Stimulated activated CD8-positive, alpha-beta memory T cell treated with anti-CD3 and anti-CD28 coated beads, Interleukin-15, amount 100 ng/mL, for 4 hours (primary cell): ENCODE data around the gene STXBP5L.
"Not testable (repeated sequence)": the region's sequence is repeated elsewhere in the genome, so short reads cannot be mapped to it uniquely, and the experiment has no call there.

Experiments used
- DNase-seq, 2 donors: peaks; one replicate each; pipeline ENCODE4 v3.0.0-alpha.2; 2020; ENCODE audit warnings: low read depth in 2 of 2

The STXBP5L gene

DNA sequence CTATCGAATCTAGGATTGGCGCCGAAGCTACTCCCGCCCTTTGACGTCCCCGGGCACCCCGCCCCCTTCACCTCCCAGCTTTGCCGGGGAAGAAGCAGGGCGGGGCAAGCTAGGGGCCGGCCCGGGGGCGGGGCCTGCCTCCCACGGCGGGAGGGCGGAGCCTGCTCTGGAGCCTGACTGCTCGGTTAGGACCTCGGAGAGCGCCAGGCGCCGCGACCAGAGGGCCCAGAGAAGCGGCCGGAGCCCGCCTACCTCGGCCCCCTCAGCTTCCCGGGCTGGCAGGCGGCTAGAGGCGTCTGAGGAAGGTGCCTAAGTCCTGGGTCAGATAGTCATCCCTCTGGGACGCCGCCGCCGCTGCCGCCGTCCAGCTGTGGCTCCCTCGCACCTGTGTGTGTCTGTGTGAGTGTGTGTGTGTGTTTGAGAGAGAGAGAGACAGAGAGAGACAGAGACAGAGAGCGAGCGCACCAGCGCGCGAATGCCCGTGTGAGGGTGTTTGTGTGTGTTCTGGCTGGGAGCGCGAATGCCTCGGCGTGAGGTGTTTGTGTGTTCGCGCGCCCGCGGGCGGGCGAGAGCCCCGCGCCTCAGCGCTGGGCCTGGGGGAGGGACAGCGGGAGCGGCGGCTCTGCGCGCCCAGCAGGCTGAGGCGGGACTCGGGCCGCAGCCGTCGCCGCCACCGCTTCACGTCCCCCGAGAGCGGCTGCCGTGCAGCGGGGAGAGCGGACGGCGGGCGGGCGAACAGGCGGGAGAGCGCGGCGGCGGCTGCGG, at the start of gene STXBP5L:
TSS of gene STXBP5L (plus strand) at position 176 of the 765 bp plus-strand sequence. CDS start 1,374 bp downstream, outside the sequence.
- DNase-seq = peak in 1 of 2 donors; percentile 1

DNA sequence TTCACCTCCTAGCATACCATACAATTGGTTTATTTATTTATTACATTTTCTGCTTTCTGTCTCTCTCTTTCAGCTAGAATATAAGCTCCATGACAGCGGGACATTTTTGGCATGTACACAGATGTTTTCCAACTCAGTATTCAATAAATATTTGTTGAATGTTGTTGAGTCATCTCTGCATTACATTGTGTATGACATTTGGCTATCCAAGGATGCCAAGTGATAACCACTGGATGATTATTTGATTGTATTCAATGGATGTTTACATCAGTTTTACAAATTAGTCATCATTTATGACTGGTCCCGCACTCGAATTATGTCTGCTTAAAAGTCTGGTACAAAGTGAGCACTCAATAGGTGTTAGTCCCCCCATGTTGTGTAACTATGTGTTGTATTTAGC, 49.5 kb upstream of the STXBP5L start:
- DNase-seq = no peak

DNA sequence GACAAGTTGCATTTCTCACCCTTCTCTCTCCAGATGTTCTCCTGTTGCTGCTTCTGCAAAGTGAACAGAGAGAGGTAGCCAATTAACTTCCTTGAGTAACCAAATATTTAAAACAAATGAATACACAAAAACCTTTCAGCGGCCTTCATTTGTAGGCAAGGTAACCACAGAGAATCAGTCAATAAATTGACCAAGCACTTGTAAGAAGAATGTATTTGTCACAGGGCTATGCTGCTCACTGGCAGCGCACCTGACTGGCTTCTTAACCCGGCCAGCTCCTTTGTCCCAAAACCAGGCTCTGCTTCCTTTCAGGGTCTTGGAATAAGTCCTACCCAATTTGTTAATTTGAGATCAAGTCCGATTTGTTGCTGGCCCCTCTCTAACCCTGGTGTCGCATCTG, 43.5 kb upstream of the STXBP5L start:
- no peak for DNase-seq

DNA sequence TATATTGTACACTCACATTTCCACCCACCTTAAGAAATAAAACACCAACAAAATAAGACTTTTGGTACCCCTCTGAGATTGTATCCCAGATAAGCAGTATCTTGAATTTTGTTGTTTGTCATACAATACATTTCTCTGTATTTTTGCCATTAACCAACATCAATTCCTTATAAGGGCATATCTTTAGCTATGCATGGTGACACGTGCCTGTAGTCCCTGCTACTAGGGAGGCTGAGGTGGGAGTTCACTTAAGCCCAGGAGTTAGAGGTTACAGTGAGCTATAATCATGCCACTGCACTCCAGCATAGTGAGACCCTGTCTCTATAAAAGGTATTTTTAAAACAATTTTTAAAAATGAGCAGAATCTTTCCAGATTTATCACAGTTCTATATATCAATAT, 32.5 kb upstream of the STXBP5L start:
- DNase-seq = no peak

DNA sequence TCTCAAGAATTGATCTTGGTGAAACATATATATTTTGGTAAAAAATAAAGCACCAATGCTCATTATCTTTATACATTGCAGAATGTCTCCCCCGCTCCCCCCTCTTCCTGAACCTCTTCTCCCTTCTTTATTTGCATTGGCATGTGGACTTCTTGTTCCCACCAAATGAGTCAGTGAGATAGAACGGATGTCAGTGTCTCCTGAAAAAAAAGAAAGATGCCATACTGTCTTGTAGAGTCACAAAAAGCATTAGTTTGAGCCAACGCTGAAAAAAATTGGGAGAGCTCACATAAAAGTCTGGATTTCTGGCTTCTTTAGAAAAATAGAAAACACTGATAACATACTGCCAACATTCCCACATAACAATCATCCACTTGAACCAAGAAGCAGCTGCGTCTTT, 32.0 kb upstream of the STXBP5L start:
- no peak for DNase-seq

DNA sequence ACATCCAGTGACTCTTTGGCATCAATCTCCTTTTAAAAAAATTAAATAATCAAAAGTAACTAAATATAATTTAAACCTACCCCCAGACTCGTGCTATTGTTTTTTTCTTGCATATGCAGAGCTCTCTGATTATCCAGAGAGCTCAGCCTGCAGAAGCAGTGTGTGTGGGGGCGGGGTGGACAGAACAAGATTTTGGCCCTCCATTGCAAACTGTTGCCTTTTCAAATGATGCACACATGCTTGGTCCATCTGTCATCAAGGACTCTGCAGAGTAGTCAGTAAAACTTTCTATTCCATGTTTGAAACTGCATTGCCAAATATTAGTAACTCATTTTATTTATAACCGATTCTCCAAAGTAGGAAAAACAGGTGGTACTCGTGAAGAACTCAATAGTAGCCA, 28.6 kb upstream of the STXBP5L start:
- DNase-seq = no peak

DNA sequence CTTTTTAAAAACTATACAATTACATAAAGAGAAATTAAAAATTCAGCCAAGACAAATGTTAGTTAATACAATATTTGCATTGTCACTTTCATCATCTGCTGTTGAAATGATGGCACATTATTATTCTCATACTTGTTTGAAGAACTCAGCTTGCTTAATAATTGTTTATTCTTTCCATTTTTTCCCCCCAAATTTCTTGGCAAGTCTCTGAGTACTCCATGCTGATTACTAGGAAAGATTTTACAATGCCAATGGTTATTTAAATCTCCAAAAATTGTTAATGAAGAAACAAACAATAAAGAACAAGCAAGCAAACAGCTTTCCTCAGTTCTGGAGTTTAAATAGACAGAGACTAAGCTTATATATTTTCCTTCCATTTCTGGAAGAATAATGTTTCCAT, 15.1 kb upstream of the STXBP5L start:
- DNase-seq = no peak

DNA sequence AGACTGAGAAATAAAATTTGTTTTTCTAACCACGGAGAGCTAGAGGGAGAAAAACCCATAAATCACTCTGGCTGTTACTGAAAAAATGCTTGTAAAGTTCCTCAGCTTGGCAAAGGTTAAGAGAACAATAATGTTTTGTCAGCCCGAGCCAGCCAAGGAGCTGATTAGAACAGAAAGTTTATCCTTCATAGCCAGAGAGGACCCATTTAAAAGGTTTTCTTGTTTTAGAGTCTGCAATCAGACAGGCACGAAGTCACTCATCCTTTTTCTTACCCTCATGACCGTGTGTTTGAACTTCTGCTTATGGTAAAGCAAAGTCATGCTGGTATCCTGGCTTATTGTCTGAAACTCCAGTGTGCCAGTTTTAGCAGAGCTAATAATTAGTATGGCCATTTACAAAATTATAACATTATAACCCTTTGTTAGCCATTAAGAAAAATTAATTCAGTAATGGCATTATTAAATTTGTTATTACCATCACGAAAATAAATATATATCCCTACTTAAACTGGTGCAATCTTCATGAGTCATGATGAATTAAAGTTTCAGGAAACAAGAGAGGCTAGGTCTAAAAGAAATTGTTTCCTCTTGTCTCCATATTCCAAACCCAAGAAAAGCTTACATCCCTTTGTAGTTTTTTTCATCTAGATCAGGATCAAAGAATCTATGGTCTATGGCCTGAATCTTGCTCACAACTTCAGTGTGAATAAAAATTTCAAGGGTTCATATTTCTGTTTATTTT, 13.5 kb upstream of the STXBP5L start:
- DNase-seq = no peak

DNA sequence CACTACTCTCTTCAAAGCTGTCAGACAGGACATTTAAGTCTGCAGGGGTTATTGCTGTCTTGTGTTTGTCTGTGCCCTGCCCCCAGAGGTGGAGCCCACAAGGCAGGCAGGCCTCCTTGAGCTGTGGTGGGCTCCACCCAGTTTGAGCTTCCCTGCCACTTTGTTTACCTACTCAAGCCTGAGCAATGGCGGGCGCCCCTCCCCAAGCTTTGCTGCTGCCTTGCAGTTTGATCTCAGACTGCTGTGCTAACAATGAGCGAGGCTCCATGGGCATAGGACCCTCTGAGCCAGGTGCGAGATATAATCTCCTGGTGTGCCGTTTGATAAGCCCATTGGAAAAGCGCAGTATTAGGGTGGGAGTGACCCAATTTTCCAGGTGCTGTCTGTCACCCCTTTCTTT, 6.3 kb upstream of the STXBP5L start:
- not testable (repeated sequence) for DNase-seq

DNA sequence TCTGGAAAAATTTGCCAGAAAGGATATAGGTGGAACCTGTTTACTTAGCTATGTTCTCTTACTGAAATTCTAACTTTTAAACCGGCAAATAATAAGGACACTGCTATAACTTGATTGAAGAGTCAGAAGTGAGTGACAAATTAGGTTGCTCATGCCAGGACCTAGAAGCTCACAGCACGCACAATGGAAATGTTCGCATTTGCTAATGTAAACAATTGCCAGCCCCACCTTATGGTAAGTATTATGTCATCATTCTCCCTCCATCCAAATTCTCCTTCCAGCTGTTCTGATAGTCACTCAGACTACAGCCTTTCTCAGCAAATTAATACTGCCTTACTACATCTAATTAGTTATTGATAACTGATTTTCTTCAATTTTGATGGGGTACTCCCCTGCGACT, 4.8 kb upstream of the STXBP5L start:
- no peak for DNase-seq

DNA sequence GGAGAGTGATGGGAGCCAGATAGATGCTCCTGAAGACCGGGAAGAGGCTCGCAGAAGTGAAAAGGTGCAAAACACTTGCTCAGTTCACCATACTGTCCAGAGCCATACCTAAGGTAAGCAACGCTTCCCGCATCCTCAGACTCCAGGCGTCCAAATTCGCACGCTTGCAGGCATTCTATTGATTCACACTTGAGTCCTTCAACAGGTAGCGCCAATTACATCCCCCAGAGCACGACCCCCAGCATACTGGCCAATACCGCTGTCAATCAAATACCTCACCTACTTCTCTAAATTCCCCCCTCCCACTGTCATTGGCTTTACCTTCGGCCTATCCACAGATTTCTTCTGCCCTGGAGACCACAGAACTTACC, 361 bp upstream of the STXBP5L start:
- no peak for DNase-seq

DNA sequence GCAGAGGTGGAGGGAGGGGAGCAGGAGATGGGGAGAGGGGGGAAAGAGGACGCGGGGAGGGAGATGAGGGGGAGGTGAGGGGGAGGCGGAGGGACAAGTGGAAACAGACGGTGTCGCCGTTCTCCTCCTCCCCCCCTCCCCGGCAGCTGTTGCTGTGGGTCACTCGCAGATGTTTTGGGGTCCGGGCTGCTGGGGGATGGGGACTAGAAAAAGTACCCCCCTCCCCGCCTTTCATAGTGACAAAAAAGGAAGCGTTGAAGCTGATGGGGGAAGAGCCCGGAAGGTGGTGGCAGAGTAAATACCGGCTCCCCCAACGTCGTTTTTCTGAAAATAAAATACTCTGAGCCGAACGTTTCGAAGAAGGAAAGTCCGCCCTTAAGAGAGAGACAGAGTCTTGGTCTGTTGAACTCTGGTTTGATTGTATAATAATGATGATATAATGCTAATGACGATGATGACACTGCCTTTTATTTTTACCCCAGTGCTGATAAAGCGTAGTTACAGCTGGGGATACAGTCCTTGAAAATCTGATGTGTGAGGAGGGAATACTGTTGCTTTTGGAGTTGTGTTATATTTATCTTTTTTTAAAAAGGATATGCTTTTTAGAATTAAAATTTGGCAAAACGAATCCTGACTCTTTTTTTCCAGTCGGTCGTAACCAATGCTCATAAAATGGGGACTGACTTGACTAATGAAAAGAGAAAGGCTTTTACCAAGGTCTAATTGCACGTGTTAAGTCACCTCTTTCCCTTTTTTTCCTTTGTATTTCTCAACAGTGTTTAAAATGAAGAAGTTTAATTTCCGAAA, 993 bp downstream of the STXBP5L start:
- no peak for DNase-seq

DNA sequence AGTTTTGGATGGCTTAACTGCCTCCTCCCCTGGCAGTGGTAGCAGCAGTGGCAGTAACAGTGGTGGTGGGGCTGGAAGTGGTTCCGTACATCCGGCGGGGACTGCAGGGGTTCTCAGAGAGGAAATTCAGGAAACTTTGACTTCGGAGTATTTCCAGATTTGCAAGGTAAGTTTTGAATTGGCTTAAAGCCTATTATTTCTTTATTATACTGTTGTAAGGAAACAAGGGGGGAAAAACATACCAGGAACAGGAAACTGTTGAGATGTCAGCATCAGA, 1.5 kb downstream of the STXBP5L start:
- DNase-seq = no peak

DNA sequence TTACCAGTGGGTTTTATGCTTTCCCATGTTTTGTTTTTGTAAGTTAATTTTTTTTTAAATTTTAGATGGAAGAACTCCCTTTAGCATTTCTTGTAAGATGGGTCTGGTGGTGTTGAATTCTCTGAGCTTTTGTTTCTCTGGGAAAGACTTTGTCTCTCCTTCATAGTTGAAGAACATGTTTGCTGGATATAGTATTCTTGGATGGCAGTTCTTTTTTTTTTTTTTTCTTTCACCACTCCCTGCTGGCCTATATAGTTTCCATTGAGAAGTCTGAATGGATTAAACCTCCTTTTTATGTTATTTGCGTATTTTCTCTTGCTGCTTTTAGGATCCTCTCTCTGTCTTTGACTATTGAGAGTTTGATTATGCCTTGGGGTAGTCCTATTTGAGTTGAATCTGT, 18.1 kb downstream of the STXBP5L start:
- DNase-seq = no peak

DNA sequence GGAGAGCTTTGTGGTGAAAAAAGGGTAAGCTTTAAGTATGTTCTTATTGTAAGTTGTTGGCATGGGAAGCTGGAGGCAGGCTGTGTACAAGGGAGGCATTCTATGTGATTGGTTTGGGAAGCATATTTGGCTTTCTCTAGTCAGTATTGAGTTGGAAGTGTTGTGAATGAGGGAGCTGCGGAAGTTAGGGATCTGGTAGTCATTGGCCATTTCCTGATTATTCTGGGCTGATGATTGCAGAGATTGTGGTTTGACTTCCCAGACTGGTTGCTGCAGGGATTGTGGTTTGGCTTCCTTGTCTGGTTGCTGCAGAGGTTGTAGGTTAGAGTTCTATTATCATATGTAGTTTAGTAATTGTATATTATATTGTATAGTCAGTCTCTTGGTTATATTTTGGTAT, 21.0 kb downstream of the STXBP5L start:
- no peak for DNase-seq

DNA sequence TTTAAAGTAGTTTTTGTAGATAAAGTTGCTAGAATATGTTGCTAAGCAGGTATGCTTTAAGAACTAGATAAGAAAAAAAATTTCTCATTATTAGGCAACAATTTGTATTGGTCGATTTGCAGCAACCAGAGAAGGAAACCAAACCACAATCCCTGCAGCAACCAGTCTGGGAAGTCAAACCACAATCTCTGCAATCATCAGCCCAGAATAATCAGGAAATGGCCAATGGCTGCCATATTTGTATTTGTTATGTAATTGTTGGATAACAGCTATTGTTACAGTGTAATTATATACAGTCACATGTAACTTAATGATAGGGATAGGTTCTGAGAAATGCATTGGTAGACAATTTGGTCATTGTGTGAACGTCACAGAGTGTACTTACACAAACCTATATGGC, 23.6 kb downstream of the STXBP5L start:
- DNase-seq = no peak

DNA sequence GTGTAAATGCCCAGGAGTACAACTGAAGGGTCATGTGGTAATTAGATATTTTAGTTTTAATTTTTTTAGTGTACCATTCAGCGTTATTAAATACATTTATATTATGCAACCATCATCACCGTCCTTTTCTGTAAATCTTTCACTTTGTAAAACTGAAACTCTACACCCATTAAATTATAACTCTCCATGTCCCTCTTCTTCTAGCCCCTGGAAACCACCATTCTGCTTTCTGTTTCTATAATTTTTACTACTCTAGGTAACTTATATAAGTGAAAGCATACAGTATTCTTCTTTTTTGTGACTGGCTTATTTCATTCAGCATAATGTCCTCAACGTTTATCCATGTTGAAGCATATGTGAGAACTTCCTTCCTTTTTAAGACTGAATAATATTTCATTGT, 48.1 kb downstream of the STXBP5L start:
- DNase-seq = no peak

DNA sequence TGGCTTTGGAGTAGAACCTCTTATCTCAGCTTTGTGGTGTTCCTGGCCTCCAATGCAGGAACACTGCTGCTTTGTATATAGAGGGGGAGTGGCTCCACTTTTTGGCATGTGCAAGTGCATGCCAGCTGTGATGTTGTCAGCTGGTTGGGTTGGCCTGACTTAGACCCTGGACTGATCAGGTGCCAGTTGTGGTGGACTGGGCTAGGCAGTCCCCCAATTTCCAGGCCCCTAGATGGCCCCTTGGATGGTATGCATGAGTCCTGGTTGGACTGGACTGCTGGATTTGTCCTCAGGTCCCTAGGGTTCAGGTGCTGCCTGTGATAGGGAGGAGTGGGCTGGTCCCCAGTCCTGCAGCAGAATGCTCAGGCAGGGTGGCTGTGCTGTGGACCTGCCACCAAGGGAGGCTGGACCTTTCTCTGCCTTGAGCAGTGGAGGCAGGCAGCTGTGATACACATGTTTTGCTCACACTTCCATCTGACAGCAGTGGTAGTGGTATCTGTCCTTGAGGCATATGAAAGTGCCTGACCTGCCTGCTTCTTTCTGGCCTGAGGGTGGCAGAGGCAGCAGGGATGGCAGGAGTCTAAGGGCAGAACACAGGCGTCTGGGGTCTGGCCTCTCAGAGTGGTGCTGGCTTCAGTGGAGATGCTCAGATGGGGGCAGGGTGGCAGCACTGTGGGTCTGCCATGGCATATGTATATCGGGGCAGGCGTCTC, 74.8 kb downstream of the STXBP5L start:
- DNase-seq = no peak

DNA sequence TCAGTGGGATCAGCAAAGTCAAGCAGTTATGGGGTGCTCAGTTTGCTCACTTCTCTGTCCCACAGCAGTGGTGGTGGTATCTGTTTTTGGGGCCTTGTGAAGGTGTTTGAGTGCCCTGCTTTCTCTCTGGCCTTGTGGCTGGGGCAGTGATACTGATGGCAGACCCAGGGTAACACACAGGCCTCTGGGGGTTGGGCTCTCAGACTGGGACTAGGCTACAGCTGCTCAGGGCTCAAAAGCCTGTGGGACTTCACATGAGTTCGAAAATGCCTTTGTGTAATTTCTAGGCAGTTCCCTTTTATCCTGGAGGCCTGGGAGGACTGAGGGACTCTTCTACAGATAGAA, 75.3 kb downstream of the STXBP5L start:
- DNase-seq = no peak

DNA sequence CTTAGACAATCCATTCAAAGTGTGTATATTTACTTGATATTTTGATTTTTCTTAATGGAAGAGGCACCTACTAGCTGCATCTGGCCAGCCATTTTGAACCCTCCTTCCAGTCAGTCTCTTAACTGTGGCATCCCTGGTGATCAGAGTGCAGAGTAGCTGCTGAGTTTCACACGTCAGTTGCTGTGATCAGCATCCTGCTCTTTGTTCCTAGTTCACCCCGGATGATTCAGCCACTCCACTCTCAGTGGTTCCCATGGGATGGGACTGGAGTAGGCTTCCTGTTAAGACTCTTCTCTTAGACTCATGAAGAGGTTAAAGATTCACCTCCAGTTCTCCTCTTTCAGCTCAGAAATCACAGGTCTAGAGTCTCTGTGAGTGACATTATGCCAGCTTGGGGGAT, 75.8 kb downstream of the STXBP5L start:
- no peak for DNase-seq

DNA sequence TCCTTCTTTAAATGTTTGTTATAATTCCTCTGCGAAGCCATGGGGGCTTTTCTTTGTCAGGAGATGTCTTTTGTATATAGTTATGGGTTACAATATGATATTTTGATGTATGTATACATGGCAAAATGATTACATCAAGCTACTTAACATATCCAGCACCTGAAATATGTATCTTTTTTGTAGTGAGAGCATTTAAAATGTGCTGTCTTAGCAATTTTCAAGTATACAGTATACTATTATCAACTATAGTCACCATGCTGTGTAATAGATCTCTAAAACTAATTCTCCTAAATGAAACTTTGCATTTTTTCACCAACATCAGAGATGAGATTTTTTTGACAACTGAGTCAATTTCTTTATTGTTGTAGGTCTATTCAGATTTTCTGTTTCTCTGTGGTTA, 77.2 kb downstream of the STXBP5L start:
- no peak for DNase-seq

DNA sequence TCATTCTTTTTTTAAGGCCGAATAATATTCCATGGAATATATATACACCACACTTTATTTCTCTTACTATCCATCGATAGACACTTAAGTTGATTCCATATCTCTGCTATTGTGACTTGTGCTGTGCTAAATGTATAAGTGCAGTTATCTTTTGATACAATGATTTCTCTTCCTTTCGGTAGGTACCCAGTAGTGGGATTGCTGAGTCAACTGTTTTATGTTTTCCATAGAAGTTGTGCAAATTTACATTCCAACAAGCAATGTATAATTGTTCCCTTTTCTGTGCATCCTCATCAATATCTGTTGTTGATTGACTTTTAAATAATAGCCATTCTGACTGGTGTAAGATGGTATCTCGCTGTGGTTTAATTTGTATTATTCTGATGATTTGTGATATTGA, 81.0 kb downstream of the STXBP5L start:
- DNase-seq = no peak
